ENCODE results near the gene USP36. TPM values are rescaled to one million over a fixed set of nuclear protein-coding genes. Genes with fewer than 3 reads are reported as not detected.

The USP36 gene
- total RNA-seq, 1 experiment from 2014 or later = 79.5 TPM

- BruUV-seq (replicated peaks) = no TSS peak
- TF ChIP-seq, protein P1, sequence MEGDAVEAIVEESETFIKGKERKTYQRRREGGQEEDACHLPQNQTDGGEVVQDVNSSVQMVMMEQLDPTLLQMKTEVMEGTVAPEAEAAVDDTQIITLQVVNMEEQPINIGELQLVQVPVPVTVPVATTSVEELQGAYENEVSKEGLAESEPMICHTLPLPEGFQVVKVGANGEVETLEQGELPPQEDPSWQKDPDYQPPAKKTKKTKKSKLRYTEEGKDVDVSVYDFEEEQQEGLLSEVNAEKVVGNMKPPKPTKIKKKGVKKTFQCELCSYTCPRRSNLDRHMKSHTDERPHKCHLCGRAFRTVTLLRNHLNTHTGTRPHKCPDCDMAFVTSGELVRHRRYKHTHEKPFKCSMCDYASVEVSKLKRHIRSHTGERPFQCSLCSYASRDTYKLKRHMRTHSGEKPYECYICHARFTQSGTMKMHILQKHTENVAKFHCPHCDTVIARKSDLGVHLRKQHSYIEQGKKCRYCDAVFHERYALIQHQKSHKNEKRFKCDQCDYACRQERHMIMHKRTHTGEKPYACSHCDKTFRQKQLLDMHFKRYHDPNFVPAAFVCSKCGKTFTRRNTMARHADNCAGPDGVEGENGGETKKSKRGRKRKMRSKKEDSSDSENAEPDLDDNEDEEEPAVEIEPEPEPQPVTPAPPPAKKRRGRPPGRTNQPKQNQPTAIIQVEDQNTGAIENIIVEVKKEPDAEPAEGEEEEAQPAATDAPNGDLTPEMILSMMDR (IDR thresholded peaks at IDR 0.05; ENCODE audit: unreplicated experiment) = no peak
- H3K27me3 Mint-ChIP-seq (ENCODE audit: unreplicated experiment) = no peaks in the 10 kb centered on the region
- no peaks in the 10 kb centered on the region for H3K9me3 Mint-ChIP-seq (ENCODE audit: low read depth, unreplicated experiment)
- no peak overlapping the region for H3K27ac Mint-ChIP-seq (ENCODE audit: unreplicated experiment)
- H3K4me1 Mint-ChIP-seq (ENCODE audit: low read depth, unreplicated experiment) = no peaks in the 10 kb centered on the region
- intact Hi-C loops (cut with micrococcal nuclease; ENCODE audit: unreplicated experiment) = no loop called here
- CTCF ChIA-PET = no interaction called here
- no peak for DNase-seq
- H3K36me3 Mint-ChIP-seq (ENCODE audit: insufficient read depth, unreplicated experiment) = peaks cover 34% of the 10 kb centered on the region
- H3K4me3 Mint-ChIP-seq (ENCODE audit: low read depth, unreplicated experiment) = no peak overlapping the region
Observed at GRCh38 chr17:78789663-78790181, 50.9 kb downstream of the USP36 start.

DNA sequence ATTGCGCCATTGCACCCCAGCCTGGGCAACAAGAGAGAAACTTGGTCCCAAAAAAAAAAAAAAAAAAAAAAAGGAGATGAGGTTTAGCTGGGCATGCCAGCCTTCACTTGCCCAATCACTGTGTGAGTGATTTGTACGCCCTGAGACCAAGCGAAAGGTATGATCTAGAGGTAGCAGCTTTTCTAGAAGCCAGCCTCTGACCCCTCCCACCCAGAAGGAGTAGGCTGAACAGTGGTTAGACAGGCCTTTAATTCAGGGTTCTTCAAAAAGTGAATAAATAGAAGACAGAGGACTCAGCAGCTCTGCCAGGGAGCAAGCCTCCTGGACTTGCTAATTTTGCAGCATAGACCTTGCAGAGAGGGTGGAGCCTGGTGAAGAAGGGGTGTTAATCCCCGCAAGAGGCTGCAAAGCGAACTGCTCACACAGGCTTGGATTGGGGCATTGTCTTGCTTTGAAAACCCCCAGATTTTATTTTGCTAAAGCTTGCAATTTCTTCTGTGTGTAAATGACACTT, 51.4 kb downstream of the USP36 start:
- no TSS peak for BruUV-seq (replicated peaks)
- DNase-seq = no peak
- Mint-ChIP-seq H3K9me3 (ENCODE audit: low read depth, unreplicated experiment) (no peaks in the 10 kb centered on the region), H3K4me3 (ENCODE audit: low read depth, unreplicated experiment) (no peak overlapping the region), H3K27ac (ENCODE audit: unreplicated experiment) (no peak overlapping the region), H3K36me3 (ENCODE audit: insufficient read depth, unreplicated experiment) (peaks cover 29% of the 10 kb centered on the region), H3K27me3 (ENCODE audit: unreplicated experiment) (no peaks in the 10 kb centered on the region), H3K4me1 (ENCODE audit: low read depth, unreplicated experiment) (no peaks in the 10 kb centered on the region)
- CTCF ChIA-PET = no interaction called here
- TF ChIP-seq, protein P1 (IDR thresholded peaks at IDR 0.05; ENCODE audit: unreplicated experiment) = no peak
- intact Hi-C loops (cut with micrococcal nuclease; ENCODE audit: unreplicated experiment) = no loop called here

- TF ChIP-seq, protein P1 (IDR thresholded peaks at IDR 0.05; ENCODE audit: unreplicated experiment) = no peak
- H3K36me3 Mint-ChIP-seq (ENCODE audit: insufficient read depth, unreplicated experiment) = peaks cover 30% of the 10 kb centered on the region
- intact Hi-C loops (cut with micrococcal nuclease; ENCODE audit: unreplicated experiment) = no loop called here
- no peaks in the 10 kb centered on the region for H3K9me3 Mint-ChIP-seq (ENCODE audit: low read depth, unreplicated experiment)
- no peak for DNase-seq
- H3K4me3 Mint-ChIP-seq (ENCODE audit: low read depth, unreplicated experiment) = no peak overlapping the region
- no peak overlapping the region for H3K27ac Mint-ChIP-seq (ENCODE audit: unreplicated experiment)
- CTCF ChIA-PET = no interaction called here
- H3K4me1 Mint-ChIP-seq (ENCODE audit: low read depth, unreplicated experiment) = no peaks in the 10 kb centered on the region
- BruUV-seq (replicated peaks) = no TSS peak
- no peaks in the 10 kb centered on the region for H3K27me3 Mint-ChIP-seq (ENCODE audit: unreplicated experiment)
Observed at GRCh38 chr17:78788451-78788850, 52.2 kb downstream of the USP36 start.

- TF ChIP-seq, protein P1 (IDR thresholded peaks at IDR 0.05; ENCODE audit: unreplicated experiment) = no peak
- BruUV-seq (replicated peaks) = no TSS peak
- no peaks in the 10 kb centered on the region for H3K4me1 Mint-ChIP-seq (ENCODE audit: low read depth, unreplicated experiment)
- no peaks in the 10 kb centered on the region for H3K27me3 Mint-ChIP-seq (ENCODE audit: unreplicated experiment)
- H3K27ac Mint-ChIP-seq (ENCODE audit: unreplicated experiment) = no peak overlapping the region
- CTCF ChIA-PET = interaction anchor here (0.6 kb wide), 1 partner anchor 459 kb away, joined by 4 read pairs; no protein-coding TSS in a partner anchor
- H3K36me3 Mint-ChIP-seq (ENCODE audit: insufficient read depth, unreplicated experiment) = peaks cover 40% of the 10 kb centered on the region
- no peak overlapping the region for H3K4me3 Mint-ChIP-seq (ENCODE audit: low read depth, unreplicated experiment)
- H3K9me3 Mint-ChIP-seq (ENCODE audit: low read depth, unreplicated experiment) = no peaks in the 10 kb centered on the region
- no peak for DNase-seq
- intact Hi-C loops (cut with micrococcal nuclease; ENCODE audit: unreplicated experiment) = no loop called here
Observed at GRCh38 chr17:78787444-78787843, 53.2 kb downstream of the USP36 start.

Measured in Calu3 (cell line).